Activated CD4-positive, alpha-beta T cell treated with anti-CD3 and anti-CD28 coated beads, Interleukin-10, Interleukin-2, amounts not matched to agents 100 ng/mL and 50 ng/mL, durations not matched to agents 16 hours and 8 hours (primary cell): ENCODE data around the gene FNDC8.
"Not testable (repeated sequence)": the region's sequence is repeated elsewhere in the genome, so short reads cannot be mapped to it uniquely, and the experiment has no call there.

Experiments
- DNase-seq: peaks from one replicate; pipeline ENCODE4 v3.0.0-alpha.2; 2020

Gene FNDC8

DNA sequence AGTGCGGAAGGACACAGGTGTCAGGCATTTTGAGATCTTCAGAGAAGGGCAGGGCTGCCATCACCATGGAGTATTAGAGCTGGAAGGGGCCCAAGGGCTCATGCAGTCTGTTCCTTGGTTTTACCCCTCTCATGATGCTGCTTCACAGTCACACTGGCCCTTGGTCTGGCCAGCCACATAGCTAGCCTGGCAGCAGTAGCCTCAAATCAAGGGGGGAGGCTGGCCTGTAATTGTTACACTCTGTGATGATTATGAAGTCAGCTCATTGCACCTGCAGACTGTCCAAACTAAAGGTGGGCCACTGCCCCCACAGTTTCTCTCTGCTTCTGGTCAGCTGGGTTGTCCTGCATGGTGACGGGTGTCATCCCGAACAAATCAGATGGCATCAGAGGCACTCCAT is at the start of gene FNDC8:
FNDC8 (plus strand) TSS at position 301 of the 400 bp plus-strand sequence; CDS start at position 380, 79 bp downstream.
- no peak for DNase-seq

DNA sequence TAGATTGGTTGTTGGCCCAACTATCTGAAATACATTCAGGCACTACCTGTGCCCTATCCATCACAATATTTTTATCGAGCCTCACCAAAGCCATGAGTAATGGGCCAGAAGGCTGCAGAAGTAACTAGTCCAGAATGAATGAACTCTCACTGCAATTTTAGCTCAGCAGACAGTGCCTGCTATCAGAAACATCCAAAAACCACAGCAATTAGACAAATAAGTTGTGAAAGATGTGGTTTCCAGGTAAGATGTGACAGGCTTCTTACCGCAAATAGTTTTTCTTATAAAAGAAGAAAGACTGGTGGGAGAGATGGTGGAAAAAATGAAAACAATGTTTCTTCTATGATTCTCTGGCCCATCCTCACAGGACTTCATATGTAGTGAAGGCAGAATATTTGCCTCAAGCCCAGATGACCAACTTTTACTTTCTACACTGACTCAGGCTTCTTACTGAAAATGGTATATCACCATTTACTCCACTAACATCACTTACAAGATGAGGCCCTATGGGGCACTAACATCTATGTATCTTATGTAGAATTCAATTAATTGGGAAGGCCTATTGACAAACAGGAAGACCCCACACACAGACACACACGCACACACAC is 48.1 kb upstream of the FNDC8 start:
- peak; percentile 84 for DNase-seq

DNA sequence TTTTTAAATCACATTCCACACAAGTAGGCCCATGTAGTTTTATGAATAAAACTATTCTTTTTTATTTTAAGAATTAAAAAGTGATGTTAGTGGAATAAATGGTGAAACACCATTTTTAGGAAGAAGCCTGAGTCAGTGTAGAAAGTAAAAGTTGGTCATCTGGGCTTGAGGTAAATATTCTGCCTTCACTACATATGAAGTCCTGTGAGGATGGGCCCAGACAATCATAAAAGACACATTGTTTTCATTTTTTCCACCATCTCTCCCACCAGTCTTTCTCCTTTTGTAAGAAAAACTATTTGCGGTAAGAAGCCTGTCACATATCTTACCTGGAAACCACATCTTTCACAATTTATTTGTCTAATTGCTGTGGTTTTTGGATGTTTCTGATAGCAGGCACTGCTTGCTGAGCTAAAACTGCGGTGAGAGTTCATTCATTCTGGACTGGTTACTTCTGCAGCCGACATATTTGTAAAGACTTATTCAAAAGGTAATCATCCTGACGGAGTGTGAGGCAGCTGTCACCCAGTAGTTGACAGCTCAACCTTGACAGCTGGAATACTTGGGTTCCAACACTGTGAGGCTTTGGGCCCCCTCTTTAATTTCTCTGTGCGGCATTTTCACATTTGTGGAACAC is 47.3 kb upstream of the FNDC8 start:
- peak; percentile 82 for DNase-seq

DNA sequence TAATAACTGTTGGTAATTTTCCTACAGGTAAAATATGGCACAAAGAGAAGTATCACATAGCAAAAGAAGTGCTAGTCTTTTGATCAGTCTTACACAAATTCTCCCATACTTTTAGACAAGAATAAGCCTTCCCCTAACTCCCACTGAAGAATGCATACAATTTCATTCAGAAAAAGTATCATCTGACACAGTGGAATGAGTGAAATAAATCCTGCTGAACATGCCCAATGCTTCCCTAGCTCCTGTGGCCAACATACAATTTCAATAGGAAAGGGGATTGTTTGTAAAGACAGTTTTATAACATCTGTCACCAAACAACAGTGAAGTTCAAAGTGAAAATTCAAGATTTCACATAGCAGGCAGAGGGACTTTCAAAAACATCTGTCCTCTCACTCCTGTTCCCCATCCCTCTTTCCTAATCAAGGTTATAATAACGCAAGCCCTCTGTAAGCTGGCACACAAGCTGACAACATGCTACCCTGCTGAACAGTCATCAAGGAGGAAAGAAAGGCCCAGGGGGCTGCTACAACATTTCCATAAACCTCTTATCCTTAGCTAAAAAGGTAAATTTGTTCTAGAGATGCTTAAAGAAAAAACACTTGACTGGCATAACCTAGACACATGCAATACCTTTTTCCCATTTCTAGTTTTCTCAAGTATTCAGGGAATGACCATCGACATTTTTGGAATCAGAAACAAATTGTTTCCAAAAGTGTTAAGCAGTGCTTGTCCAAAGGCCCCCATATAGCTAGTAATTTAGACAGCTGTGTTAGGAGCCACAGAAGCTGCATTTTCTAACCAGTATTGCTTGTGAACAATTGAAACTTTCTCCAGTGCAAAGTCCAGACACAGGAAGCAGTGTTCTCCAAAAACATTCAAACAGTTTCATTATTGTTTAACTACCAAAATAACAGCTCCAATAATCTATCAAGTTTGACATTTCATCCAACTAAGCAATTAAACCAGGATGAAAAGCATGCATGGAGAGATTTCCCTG is 46.4 kb upstream of the FNDC8 start:
- DNase-seq, result no peak

DNA sequence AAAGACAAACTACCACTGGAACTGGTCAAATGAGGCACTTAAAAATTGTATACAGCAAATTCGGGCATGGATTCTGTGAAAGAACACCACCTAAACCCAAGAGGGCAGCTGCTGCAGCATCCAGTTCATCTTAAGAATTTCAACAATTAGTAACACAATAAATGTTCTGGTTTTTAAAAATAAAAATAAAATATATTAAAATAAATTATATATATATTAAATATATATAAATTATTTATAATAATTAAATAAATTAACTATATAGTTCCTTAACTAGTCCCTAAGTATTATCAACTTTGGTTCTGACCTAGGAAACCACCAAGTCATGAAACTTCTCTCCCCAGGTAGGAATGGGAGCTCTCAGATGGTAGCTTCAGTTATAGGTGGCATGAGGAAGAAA is 44.5 kb upstream of the FNDC8 start:
- no peak for DNase-seq

DNA sequence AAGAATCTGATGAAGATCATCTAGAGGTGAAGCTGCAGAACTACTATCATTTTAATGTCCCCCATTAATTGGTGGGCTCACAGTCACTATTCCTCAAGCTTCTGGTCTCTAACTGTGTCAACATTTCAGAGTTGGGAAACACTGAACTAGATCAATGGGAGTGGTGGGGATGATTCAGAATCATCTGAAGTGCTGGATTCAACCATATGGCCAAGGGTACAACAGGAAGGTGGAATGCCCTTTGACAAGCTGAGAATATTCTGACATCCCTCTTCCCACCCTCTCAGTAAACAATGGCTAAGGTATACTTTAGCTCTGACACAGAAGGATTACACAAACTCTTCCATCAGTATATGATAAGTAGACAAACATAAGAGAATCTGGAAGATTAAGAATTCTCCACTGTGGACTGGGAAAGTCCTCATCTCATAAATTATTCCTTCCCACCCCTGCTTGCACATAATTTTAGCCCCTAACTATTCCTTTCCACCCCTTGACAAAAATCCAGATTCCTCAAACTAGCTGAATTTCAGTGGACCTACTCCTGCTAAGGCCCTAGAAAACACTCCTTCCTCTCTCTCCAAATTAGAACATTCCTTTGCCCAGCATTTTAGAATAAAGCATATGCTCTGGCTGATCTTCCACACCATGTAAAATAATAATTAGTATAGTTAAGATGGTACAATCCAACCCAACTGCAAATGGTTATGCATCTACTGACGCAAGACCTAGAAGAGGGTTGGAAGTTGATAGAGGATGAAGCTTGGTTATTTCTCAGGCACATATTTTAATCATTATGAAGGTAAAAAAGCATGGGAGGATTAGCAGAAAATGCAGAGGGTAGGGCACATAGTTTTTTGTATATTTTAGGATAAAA is 41.6 kb upstream of the FNDC8 start:
- no peak for DNase-seq

DNA sequence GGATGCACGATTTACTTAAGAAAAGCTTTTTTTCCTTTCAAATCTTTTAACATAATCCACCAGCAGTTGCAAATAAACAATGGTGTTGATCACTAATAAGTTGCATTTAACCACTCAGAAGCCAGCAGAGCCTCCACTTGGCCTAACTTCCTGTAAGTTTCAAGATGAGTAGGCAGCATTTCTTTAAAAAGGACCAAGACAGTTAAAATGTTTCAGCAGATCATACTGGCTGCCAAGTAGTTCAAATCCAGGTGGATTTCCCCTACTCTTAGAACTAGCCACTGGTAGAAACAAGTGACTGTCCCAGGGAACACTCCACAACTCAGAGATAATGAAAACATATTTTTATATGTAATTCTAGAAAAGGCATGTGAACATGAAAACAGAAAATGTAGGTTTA is 40.9 kb upstream of the FNDC8 start:
- DNase-seq, result peak; percentile 88

DNA sequence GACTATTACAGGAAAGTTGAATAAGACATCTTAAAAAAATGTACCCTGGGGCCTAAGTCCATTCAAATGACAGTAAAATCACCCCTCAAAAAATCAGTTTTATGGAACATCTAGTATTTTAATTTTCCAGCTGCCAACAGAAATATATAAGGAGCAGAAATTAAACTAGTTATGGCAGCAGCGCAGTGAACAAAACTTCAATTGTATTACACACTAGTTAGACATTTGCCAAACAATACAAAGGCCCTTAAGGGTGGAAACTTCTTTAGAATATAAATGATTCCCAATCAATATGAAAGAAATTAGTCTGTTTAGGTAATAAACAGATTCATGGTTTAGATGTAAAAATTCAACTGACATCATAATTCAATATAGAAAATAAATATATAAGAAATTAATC is 39.8 kb upstream of the FNDC8 start:
- no peak for DNase-seq

DNA sequence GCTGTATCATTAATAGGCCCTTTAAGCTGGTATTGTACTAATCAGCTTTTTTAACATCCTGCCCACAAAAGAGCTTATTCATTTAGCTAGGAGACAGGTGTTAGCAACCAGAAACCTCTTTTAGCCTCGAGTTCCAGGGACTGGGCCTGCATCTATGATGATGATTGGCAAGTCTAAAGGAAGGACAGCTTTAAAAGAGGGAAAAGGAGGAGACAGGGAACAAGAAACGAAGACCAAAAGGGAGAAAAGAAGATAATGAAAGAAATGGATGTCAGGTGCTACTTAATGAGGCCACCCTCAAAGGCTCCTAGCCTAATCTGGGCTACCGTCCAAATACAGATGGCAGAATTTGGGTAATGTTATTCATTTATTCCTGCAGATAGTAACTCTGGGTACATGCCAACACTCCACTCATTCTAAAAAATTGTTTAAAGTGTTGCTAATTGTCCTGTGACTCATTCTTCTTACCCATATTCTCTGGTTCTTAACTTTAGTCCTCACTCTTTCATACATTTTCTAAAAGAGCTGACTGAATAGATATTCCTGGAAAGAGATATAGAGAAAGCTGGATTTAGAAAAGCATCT is 39.2 kb upstream of the FNDC8 start:
- DNase-seq, result peak; percentile 79

DNA sequence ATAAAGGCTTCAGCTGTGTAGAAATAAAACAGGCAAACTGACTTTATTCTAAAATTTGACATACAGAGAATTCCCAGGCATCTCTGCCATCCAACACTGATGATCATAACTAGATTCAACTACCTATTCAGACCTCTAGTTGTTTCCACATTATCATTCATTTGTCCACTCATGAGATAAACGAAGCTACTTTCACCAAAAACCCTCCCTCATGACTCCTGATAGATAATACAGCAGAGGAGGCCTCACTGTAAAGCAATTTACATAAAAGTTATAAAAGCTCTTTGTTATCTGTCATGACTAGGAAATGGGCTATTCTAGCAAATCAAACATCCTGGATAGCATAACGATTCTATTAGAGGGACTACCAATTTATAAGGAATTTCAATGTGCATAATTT is 38.3 kb upstream of the FNDC8 start:
- DNase-seq, result no peak

DNA sequence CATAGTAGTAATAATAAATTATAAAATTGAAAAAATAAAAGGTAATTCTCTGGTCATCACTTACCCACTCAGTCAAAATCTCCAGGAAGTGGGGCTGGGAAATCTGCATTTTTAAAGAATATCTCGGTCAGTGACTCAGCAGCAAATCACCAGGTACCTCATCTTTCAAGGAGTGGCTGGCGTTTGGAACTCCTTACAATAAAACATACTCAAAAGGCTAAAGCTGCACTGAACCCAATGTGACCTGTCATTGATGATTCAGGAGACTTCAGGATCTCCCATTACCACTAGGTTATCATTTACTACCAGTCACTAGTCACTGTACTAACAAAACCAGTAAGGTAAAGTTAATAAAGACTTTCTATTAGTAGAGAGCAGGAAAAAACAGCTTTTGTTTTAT is 36.4 kb upstream of the FNDC8 start:
- DNase-seq, result peak; percentile 57

DNA sequence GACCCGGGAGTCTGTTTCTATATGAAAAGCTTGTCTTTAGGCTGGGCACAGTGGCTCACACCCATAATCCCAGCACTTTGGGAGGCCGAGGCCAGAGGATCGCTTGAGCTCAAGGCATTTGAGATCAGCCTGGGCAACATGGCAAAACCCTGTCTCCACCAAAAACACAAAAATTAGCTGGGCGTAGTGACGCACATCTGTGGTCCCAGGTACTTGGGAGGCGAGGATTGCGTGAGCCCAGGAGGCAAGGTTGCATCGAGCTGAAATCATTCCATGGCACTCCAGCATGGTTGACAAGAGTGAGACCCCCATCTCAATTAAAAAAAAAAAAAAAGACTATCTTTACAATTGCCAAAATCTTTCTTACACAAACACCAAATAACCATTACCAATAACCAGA is 35.3 kb upstream of the FNDC8 start:
- no peak for DNase-seq

DNA sequence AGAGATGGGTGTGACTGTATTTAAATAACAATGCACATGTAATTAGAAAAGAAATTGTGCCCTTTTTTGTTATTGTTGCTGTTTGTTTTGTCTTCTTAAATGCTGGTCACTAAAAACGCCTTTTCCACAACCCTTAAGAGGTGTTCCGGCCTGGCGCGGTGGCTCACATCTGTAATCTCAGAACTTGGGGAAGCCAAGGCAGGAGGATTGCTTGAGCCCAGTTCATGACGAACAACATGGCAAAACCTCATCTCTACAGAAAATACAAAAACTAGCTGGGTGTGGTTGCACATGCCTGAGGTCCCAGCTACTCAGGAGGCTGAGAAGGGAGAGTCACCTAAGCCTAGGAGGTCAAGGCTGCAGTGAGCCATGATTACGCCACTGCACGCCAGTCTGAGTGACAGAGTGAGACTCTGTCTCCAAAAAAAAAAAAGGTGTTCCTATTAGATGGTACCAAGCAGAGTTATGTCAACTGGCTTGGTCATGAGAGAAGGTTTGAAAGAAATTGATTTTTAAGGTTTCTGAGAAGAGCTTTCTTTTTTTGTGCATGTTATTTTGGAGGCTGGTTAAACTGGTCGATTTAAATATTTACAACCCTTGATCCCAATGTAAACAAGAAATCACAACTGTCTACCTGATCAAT is 34.4 kb upstream of the FNDC8 start:
- DNase-seq, result peak; percentile 54

DNA sequence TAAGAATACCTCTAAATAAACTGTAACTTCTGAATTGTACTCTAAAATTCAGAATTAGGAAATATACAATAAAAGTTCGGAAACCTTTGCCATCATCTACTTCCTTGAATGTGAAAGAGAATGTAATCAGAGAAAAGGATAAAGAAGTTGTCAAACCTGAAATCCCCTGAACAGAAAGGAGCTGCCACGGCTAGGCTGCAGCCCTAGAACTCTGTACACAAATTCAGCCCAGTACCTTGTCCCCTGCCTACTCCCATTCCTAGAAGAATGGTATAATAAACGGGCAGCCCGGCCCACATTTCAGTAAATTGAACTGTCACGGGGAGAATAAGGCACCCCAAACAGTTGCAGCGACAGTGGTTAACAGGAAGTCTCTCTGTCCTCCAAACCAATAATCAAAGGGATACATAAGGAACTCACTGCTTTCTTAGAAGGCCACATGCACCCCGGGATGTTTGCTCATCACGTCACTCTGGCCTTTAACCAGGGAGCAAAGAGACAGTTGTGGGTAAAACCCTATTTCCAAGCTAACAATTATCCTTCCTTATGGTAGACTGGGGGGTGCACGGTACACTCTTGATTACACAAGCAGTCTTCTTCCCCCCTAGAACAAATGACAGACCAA is 33.6 kb upstream of the FNDC8 start:
- DNase-seq, result peak; percentile 71

DNA sequence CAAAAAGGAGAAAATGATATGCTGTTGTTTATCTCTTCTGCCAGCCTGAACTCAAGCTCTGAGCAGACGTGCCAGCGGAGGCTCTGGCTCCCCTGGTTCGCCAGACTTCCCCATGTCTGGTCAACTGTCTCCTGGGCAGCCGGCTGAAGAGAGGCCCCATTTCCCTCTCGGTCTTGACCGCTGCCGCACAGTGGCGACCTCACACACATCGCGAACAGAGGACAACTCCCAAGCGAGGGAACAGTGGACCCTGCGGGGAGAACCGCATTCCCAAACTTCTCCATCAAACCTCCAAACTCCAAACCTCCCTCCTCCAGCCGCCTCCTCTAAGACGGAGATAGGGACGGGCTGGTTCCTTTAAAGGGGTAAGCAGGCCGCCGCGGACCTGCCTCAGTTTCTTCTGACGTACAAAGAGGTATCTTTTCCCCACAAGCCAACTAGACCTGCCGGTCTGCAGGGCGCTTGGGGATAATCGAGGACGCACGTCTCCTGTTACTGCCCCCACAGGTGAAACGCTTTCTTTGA is 33.0 kb upstream of the FNDC8 start:
- DNase-seq, result peak; percentile 34

DNA sequence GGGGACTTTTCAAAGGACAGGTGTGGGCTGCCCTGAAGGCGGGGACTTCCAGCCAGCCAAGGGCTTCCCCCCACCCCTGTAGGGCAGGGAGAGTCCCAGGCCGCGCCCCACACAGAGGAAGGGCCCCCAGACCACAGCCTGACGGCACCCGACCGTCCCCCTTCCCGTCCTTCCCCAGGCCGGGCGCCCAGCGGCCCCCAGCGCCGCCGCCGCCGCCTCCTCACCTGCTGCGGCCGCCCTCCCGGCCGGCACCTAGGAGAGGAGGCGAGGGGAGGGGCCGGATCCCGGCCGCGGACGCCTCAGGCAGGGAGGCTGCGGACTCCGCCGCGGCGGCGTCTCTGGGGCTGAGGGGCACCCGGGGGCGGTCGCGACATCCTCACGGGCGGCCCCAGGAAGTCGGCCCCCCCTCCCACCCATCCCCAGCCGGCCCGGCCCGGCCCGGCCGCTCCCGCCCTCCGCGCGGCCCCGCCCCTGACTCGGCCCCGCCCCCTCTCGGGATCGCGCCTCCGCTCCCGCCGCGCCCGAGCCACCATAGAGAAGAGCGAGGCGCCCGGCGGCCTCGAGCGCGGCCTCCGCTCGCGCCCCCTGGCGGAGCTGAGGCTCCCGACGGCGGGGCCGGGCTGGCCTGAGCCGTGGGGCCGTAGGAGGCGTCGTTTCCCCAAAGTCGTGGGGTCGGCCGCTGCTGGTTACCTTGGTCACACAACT is 32.4 kb upstream of the FNDC8 start:
- peak; percentile 93 for DNase-seq

DNA sequence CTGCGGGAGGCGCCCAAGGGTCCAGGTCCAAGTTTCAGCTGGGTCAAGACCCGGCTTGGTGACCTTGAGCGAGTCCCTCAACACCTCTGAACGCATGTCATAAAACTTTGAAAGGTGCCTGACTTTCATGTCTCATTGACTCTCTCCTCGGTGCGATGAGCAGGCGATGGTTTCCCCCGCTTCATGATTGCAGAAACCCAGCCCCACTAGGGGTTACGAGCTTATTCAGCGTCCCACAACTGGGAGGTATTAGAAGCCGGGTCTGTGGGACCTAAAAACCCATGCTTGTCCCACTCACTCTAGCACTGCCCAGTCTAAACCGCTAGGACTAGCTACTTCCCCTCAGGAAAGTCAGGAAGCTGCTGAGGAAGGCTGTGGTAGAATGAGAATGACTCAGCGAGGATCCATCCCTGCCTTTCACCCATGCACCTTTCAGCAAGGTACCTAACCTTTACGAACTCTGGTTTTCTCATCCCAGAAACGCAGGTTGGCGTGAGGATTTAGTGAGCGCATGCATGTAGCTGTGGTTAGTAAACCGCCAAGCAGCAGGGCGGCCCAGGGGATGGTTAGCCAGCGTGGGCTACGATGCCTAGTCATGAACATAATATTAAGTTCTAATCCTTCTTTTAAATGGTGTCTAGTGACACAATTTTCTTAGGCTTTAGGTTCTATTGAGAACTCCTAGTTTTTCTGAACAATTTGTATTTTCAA is 31.7 kb upstream of the FNDC8 start:
- DNase-seq, result peak; percentile 65

DNA sequence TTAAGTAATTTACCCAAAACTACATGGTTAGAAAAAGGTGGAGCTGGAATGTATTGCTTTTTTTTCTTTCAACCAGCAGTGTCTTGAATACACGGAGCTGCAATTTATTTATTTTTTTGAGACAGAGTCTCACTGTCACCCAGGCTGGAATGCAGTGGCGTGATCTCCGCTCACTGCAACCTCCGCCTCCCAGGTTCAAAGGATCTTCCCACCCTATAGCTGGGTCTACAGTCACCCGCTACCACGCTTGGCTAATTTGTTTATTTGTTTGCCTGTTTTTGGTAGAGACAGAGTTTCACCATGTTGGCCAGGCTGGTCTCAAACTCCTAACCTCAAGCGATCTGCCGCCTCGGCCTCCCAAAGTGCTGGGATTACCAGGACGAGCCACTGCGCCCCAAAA is 30.7 kb upstream of the FNDC8 start:
- not testable (repeated sequence) for DNase-seq

DNA sequence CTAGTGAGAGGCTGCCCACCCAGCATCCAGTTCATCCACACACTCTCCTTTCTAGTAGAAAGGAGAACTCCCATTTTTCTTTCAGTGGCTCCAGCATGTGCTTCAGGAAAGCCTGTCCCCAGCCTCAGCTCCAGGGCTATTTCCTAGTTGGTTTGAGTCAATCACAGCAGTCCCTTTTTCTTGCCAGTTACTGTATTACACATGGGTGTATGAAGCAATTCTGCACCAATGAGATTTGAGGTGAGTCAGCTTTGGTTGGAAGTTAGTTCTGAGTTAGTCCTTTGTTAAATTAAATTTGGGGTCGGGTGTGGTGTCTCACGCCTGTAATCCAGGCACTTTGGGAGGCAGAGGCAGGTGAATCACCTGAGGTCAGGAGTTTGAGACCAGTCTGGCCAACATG is 26.5 kb upstream of the FNDC8 start:
- DNase-seq, result peak; percentile 44

DNA sequence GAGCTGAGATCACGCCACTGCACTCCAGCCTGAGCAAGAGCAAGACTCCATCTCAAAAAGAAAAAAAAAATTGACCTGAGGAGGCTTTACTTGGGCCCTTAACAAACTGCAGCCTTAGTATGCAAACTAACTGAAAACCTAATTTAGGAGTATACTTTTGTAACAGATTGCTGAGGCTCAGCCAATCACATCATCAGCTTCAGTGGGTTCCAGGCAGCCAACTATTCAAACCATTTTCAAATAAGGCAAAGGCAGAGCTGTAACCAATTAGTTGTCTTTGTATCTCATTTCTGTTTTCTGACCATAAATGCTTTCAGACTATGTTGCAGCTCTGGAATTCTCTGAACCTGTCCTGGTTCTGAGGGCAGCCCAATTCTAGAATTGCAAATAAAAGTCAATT is 25.7 kb upstream of the FNDC8 start:
- no peak for DNase-seq
